IMR-90 (cell line): Measurements from ENCODE around the gene NUP54. TPM values are rescaled to one million over a fixed set of nuclear protein-coding genes. Genes with fewer than 3 reads are reported as not detected.

Source experiments
- ATAC-seq: fragments of 200-7000 bp; cut with Tn5 transposase; 2 replicates; pipeline ENCODE4 v1.9.1; 2020; ENCODE audit warnings: low read depth, mild to moderate bottlenecking, moderate library complexity
- BruUV-seq: library from RNA; stranded (reverse); fragments of 400-500 nt; replicated peaks from 2 replicates; lab custom pipeline; 2021; lab: Mats Ljungman, UMichigan
- CTCF ChIA-PET: fragments of 300-600 bp; formaldehyde crosslinking; extraction: SDS; loops from one replicate; lab custom pipeline; 2021; ENCODE audit warnings: antibody characterized with exemption; lab: Yijun Ruan, JAX
- POLR2A ChIA-PET: fragments of 300-600 bp; sonication (Branson Sonifier 250); formaldehyde crosslinking; loops from one replicate; lab custom pipeline; 2022; ENCODE audit warnings: antibody characterized with exemption; ENCODE audit not compliant: unreplicated experiment; lab: Charles Lee
- DNase-seq: peaks from one replicate; pipeline ENCODE4 v3.0.0; 2013
- H2AFZ ChIP-seq: replicated peaks from 2 replicates; pipeline ENCODE3; 2013; ENCODE audit warnings: low read length, mild to moderate bottlenecking; ENCODE audit not compliant: poor library complexity
- H2AK5ac ChIP-seq: 2 replicates; pipeline ENCODE4 v1.6.1; 2013; ENCODE audit warnings: low read depth, low read length, inconsistent platforms
- H2AK9ac ChIP-seq: replicated peaks from 2 replicates; pipeline ENCODE3; 2013; ENCODE audit warnings: mild to moderate bottlenecking, low read depth, low read length, moderate library complexity; ENCODE audit not compliant: poor library complexity
- H2BK120ac ChIP-seq: 2 replicates; pipeline ENCODE4 v1.6.1; 2013; ENCODE audit warnings: low read depth, low read length, inconsistent platforms
- H2BK15ac ChIP-seq: 3 replicates; pipeline ENCODE4 v1.6.1; 2013; ENCODE audit warnings: low read depth, low read length, inconsistent platforms
- H2BK20ac ChIP-seq: 2 replicates; pipeline ENCODE4 v1.6.1; 2013; ENCODE audit warnings: low read depth, mild to moderate bottlenecking, inconsistent platforms, low read length, moderate library complexity
- H2BK5ac ChIP-seq: 2 replicates; pipeline ENCODE4 v1.6.1; 2013; ENCODE audit warnings: mild to moderate bottlenecking, low read depth, low read length, inconsistent platforms; ENCODE audit not compliant: poor library complexity, severe bottlenecking
- H3K14ac ChIP-seq: replicated peaks from 2 replicates; pipeline ENCODE4 v1.6.1; 2013; ENCODE audit warnings: low read depth, low read length, inconsistent platforms
- H3K18ac ChIP-seq: 2 replicates; pipeline ENCODE4 v1.6.1; 2013; ENCODE audit warnings: low read depth, low read length, control low read depth
- H3K23ac ChIP-seq: 2 replicates; pipeline ENCODE4 v1.6.1; 2013; ENCODE audit warnings: low read depth, low read length, inconsistent platforms
- H3K27ac ChIP-seq: 2 replicates; pipeline ENCODE4 v1.5.1; 2013; ENCODE audit warnings: mild to moderate bottlenecking, control low read depth, low read length; ENCODE audit not compliant: insufficient read depth
- H3K27me3 ChIP-seq: 2 replicates; pipeline ENCODE4 v1.6.1; 2013; ENCODE audit warnings: low read length; ENCODE audit not compliant: control insufficient read depth, insufficient read depth
- H3K36me3 ChIP-seq: 2 replicates; pipeline ENCODE4 v1.6.1; 2013; ENCODE audit warnings: low read length, mixed read lengths; ENCODE audit not compliant: control insufficient read depth, insufficient read depth
- H3K4ac ChIP-seq: 2 replicates; pipeline ENCODE4 v1.6.1; 2013; ENCODE audit warnings: low read depth, low read length, inconsistent platforms
- H3K4me1 ChIP-seq: 2 replicates; pipeline ENCODE4 v1.6.1; 2013; ENCODE audit warnings: low read length, mixed read lengths; ENCODE audit not compliant: control insufficient read depth, insufficient read depth
- H3K4me2 ChIP-seq: 2 replicates; pipeline ENCODE4 v1.6.1; 2013; ENCODE audit warnings: low read depth, mild to moderate bottlenecking, control low read depth, low read length, moderate library complexity
- H3K4me3 ChIP-seq: 2 replicates; pipeline ENCODE4 v1.5.1; 2013; ENCODE audit warnings: low read depth, mild to moderate bottlenecking, control low read depth, low read length, moderate library complexity; ENCODE audit not compliant: insufficient read depth
- H3K56ac ChIP-seq: 2 replicates; pipeline ENCODE4 v1.6.1; 2013; ENCODE audit warnings: low read length, inconsistent platforms; ENCODE audit not compliant: insufficient read depth; ENCODE audit errors: extremely low read depth
- H3K79me1 ChIP-seq, 2 experiments: 2 replicates each; pipeline ENCODE4 v1.6.1; 2013; ENCODE audit warnings: low read length in 2 of 2, inconsistent platforms in 1 of 2, low read depth in 1 of 2
- H3K9ac ChIP-seq: 2 replicates; pipeline ENCODE4 v1.6.1; 2013; ENCODE audit warnings: low read depth, low read length, control low read depth
- H3K9me1 ChIP-seq: 2 replicates; pipeline ENCODE4 v1.6.1; 2013; ENCODE audit warnings: low read length, inconsistent platforms; ENCODE audit not compliant: insufficient read depth
- H3K9me3 ChIP-seq: 2 replicates; pipeline ENCODE4 v1.6.1; 2013; ENCODE audit warnings: low read length; ENCODE audit not compliant: control insufficient read depth, insufficient read depth
- H4K20me1 ChIP-seq: 2 replicates; pipeline ENCODE4 v1.6.1; 2013; ENCODE audit warnings: low read length, inconsistent platforms; ENCODE audit not compliant: insufficient read depth
- H4K5ac ChIP-seq: 2 replicates; pipeline ENCODE4 v1.6.1; 2013; ENCODE audit warnings: mild to moderate bottlenecking, low read depth, low read length, control low read depth
- H4K8ac ChIP-seq, 2 experiments: 2 replicates each; pipeline ENCODE4 v1.6.1; 2013; ENCODE audit warnings: low read depth in 2 of 2, low read length in 2 of 2, control low read depth in 1 of 2, inconsistent platforms in 1 of 2
- H4K91ac ChIP-seq: 2 replicates; pipeline ENCODE4 v1.6.1; 2013; ENCODE audit warnings: low read depth, low read length, inconsistent platforms; ENCODE audit not compliant: insufficient read depth
- BHLHE40 ChIP-seq: fragments of 150-350 bp; IDR thresholded peaks from 2 replicates; pipeline ENCODE4 v1.6.1; 2016; ENCODE audit warnings: mild to moderate bottlenecking, low read depth, low read length
- CEBPB ChIP-seq: IDR thresholded peaks from 2 replicates; pipeline ENCODE4 v1.6.1; 2012; ENCODE audit warnings: low read depth, low read length, improper control_type of control experiment
- FOS ChIP-seq: fragments of 150-350 bp; IDR thresholded peaks from 2 replicates; pipeline ENCODE4 v1.6.1; 2016; ENCODE audit warnings: low read depth, low read length
- MAFK ChIP-seq: IDR thresholded peaks from 2 replicates; pipeline ENCODE4 v1.6.1; 2012; ENCODE audit warnings: low read depth, low read length, improper control_type of control experiment
- MXI1 ChIP-seq: IDR thresholded peaks from 2 replicates; pipeline ENCODE4 v1.6.1; 2012; ENCODE audit warnings: low read depth, mild to moderate bottlenecking, low read length, moderate library complexity, borderline replicate concordance
- NFE2L2 ChIP-seq: fragments of 150-350 bp; IDR thresholded peaks from 2 replicates; pipeline ENCODE4 v1.6.1; 2016; ENCODE audit warnings: low read depth, mild to moderate bottlenecking, low read length
- POLR2A ChIP-seq: IDR thresholded peaks from 2 replicates; pipeline ENCODE4 v1.6.1; 2012; ENCODE audit warnings: mild to moderate bottlenecking, low read depth, low read length
- RAD21 ChIP-seq: IDR thresholded peaks from 2 replicates; pipeline ENCODE4 v1.6.1; 2012; ENCODE audit warnings: low read length, improper control_type of control experiment
- RCOR1 ChIP-seq: IDR thresholded peaks from 2 replicates; pipeline ENCODE4 v1.6.1; 2012; ENCODE audit warnings: mild to moderate bottlenecking, low read length, improper control_type of control experiment; ENCODE audit not compliant: insufficient replicate concordance
- RFX5 ChIP-seq: IDR thresholded peaks from 2 replicates; pipeline ENCODE4 v1.8.0; 2012; ENCODE audit warnings: low read depth, mild to moderate bottlenecking, low read length, moderate library complexity
- SMC3 ChIP-seq: fragments of 150-350 bp; IDR thresholded peaks from 2 replicates; pipeline ENCODE4 v1.6.1; 2016; ENCODE audit warnings: low read depth, mild to moderate bottlenecking, antibody characterized with exemption, low read length, moderate library complexity
- WGBS, 2 experiments: methylation state at CpG; one replicate each; pipeline versions ENCODE4 v1.1.5 to v1.1.7; 2013; ENCODE audit warnings: missing lambda C conversion rate in 2 of 2; ENCODE audit not compliant: insufficient read length in 1 of 2; ENCODE audit errors: extremely low coverage in 2 of 2; 5-methylcytosine and 5-hydroxymethylcytosine counted together
- dilution Hi-C: fragments of 300-500 bp; cut with HindIII; formaldehyde crosslinking; loops from one replicate; pipeline ENCODE4 v1.14.3; 2018; ENCODE audit warnings: low sequenced_read_pairs; ENCODE audit not compliant: unreplicated experiment
- in situ Hi-C: fragments of 300-500 bp; cut with MboI; formaldehyde crosslinking; loops from 3 replicates; pipeline ENCODE4 v1.14.3; 2019; ENCODE audit warnings: low sequenced_read_pairs, inconsistent platforms, mixed read lengths
- intact Hi-C: fragments of 100-400 bp; cut with micrococcal nuclease; formaldehyde crosslinking; loops from 2 replicates; pipeline ENCODE4 v1.10.0; 2022
- polyA plus RNA-seq, 3 experiments: library from polyadenylated mRNA; depleted of rRNA; stranded (reverse); fragments of >200 nt; gene quantifications; 2 replicates each; pipeline ENCODE4 v1.2.3, GENCODE V29; 2012; ENCODE audit warnings: low replicate concordance in 1 of 3
- total RNA-seq: library from RNA; depleted of rRNA; stranded (reverse); fragments of >200 nt; gene quantifications from 2 replicates; pipeline ENCODE4 v1.2.3, GENCODE V29; 2012
- TF ChIP-seq, protein P1 (sequence below): conservative IDR thresholded peaks from 2 replicates; pipeline ENCODE4 v1.5.1; 2012; ENCODE audit warnings: mild to moderate bottlenecking, low read depth, low read length, improper control_type of control experiment
- TF ChIP-seq, protein P2 (sequence below): fragments of 150-350 bp; IDR thresholded peaks from 2 replicates; pipeline ENCODE4 v1.6.1; 2017; ENCODE audit warnings: mild to moderate bottlenecking, antibody characterized with exemption, low read length, low read depth

Gene NUP54
- total and polyA plus RNA-seq, 2 of the 4 experiments (the other 2 are of a cell fraction), result 24.6 to 44.4 TPM

DNA sequence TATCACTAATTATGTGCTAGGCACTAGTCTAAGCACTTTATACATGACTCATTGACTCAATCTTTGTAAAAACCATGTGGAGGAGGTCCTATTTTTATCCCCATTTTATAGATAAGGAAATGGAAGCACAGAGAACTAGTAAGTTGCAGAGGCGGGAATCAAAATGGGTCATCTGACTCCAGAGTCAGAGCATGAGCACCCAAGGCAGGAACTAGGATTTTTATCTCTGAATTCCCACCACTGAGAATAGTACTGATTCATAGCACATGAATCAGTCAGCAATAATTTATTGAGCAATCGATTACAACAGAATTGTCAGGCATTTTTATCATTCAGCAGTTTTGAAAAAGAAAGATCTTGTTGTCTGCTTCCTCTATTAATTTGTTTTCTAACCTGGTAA, 46.1 kb upstream of the NUP54 start:
- Histone ChIP-seq H3K4me2 (peak overlapping the region; percentile 64; the same call in 1 of the 2 replicates), H3K56ac (no peak overlapping the region), H3K23ac (no peak overlapping the region), H2BK120ac (no peak overlapping the region), H3K18ac (no peak overlapping the region), H3K27ac (no peak overlapping the region), H3K9ac (no peak overlapping the region), H4K5ac (no peak overlapping the region), H3K79me1 (peaks cover 37 to 80% of the 10 kb centered on the region in 2 experiments), H3K36me3 (peaks cover 23% of the 10 kb centered on the region), H2BK15ac (no peak overlapping the region), H2AK5ac (no peak overlapping the region), H4K8ac (no peak overlapping the region; a peak in 1 of 4 replicates), H3K9me1 (peaks cover 18% of the 10 kb centered on the region), H2BK20ac (0 out of 2 replicates have a peak overlapping the region, but pooled peaks have one; percentile 75), H2BK5ac (peak overlapping the region; percentile 77), H4K91ac (no peak overlapping the region), H3K4ac (peak overlapping the region; percentile 48; the same call in 1 of the 2 replicates), H3K27me3 (no peaks in the 10 kb centered on the region), H2AK9ac (no peak overlapping the region), H3K4me3 (no peak overlapping the region), H4K20me1 (peaks cover 24% of the 10 kb centered on the region; the same call in 1 of the 2 replicates), H3K4me1 (peaks cover 22% of the 10 kb centered on the region), H3K14ac (no peak overlapping the region), H3K9me3 (no peaks in the 10 kb centered on the region), H2AFZ (no peak overlapping the region)
- in situ Hi-C loops, result loop anchor here (10.0 kb wide), 1 partner anchor 310 kb away; no protein-coding TSS in a partner anchor
- CTCF ChIA-PET, result no interaction called here
- dilution Hi-C loops, result no loop called here
- WGBS, 2 experiments, result no CpG with 5 or more reads among the region's 2 CpGs
- intact Hi-C loops, result no loop called here
- no TSS peak for BruUV-seq
- ATAC-seq, result peak; percentile 72
- peak; percentile 94 for DNase-seq
- TF ChIP-seq NFE2L2 (peak; percentile 20; the same call in 1 of the 2 replicates), MXI1 (no peak), CEBPB (peak; percentile 99), SMC3 (no peak), BHLHE40 (no peak), POLR2A (no peak), MAFK (peak; percentile 87), RFX5 (no peak), FOS (peak; percentile 92), RCOR1 (peak; percentile 80), RAD21 (no peak)
- TF ChIP-seq, protein P1, sequence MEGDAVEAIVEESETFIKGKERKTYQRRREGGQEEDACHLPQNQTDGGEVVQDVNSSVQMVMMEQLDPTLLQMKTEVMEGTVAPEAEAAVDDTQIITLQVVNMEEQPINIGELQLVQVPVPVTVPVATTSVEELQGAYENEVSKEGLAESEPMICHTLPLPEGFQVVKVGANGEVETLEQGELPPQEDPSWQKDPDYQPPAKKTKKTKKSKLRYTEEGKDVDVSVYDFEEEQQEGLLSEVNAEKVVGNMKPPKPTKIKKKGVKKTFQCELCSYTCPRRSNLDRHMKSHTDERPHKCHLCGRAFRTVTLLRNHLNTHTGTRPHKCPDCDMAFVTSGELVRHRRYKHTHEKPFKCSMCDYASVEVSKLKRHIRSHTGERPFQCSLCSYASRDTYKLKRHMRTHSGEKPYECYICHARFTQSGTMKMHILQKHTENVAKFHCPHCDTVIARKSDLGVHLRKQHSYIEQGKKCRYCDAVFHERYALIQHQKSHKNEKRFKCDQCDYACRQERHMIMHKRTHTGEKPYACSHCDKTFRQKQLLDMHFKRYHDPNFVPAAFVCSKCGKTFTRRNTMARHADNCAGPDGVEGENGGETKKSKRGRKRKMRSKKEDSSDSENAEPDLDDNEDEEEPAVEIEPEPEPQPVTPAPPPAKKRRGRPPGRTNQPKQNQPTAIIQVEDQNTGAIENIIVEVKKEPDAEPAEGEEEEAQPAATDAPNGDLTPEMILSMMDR, result no peak
- TF ChIP-seq, protein P2, sequence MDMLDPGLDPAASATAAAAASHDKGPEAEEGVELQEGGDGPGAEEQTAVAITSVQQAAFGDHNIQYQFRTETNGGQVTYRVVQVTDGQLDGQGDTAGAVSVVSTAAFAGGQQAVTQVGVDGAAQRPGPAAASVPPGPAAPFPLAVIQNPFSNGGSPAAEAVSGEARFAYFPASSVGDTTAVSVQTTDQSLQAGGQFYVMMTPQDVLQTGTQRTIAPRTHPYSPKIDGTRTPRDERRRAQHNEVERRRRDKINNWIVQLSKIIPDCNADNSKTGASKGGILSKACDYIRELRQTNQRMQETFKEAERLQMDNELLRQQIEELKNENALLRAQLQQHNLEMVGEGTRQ, result peak; percentile 82
- POLR2A ChIA-PET, result no interaction called here
